Activated naive CD4-positive, alpha-beta T cell treated with anti-CD3 and anti-CD28 coated beads, Interleukin-2, amount 50 U/mL, for 16 hours (primary cell): ENCODE measurements around the gene AVPR1B.
"Not testable (repeated sequence)": the region's sequence is repeated elsewhere in the genome, so short reads cannot be mapped to it uniquely, and the experiment has no call there.

Experiments
- DNase-seq: peaks from one replicate; pipeline ENCODE4 v3.0.0-alpha.2; 2020

Gene AVPR1B

DNA sequence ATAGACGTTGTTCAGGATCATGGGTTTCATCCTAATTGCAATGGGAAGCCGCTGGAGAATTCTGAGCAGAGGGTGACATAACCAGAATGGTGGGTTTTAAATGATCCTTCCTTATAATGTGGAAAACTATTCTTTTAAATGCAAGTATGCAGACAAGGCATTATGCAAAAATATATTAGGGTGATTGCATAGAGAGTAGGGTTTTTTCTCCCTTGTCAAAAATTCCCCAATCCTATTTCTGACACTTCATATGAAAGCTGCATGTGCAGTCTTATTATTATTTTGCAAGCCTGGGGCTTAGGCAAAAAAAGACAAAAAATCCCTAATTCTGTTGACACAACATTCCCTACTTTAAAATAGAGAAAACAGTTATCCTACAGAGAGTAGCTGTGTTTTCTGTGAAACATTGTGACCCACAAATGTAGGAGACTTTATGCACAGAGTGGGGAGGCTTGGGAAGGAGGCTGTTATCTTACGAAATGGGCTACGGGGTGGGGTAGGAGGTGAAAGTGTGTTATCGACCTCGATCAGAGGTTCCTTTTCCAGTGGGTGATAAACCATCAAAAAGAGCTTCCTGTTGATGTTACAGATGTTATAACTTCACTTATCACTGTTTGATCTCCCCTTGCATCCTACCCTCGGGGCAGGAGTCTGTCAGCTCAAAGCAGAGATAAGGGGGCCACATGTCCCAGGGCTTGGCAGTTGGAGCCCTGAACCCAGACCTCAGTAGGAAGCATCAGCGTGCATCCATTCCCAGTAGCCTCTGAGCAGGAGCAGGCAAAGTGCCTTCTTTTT lies 37.0 kb downstream of the AVPR1B start:
- DNase-seq = no peak

DNA sequence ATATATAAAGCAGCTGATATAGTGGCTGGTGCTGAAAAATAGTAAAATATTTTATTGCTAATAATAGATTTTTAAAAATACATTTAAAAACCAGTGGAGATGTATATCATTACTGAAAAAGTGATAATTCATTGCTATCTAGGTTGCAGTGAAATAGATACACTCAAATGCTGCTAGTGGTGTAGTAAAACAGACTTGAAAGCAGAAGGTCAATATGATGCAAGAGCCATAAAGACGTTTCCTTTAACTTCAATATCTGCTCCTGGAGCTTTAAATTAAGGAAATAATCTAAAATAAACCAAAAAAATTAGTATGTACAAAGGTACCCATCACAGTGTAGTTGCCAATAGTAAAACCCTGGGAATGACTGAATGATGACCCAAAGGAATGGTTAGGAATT lies 38.1 kb downstream of the AVPR1B start:
- no peak for DNase-seq

DNA sequence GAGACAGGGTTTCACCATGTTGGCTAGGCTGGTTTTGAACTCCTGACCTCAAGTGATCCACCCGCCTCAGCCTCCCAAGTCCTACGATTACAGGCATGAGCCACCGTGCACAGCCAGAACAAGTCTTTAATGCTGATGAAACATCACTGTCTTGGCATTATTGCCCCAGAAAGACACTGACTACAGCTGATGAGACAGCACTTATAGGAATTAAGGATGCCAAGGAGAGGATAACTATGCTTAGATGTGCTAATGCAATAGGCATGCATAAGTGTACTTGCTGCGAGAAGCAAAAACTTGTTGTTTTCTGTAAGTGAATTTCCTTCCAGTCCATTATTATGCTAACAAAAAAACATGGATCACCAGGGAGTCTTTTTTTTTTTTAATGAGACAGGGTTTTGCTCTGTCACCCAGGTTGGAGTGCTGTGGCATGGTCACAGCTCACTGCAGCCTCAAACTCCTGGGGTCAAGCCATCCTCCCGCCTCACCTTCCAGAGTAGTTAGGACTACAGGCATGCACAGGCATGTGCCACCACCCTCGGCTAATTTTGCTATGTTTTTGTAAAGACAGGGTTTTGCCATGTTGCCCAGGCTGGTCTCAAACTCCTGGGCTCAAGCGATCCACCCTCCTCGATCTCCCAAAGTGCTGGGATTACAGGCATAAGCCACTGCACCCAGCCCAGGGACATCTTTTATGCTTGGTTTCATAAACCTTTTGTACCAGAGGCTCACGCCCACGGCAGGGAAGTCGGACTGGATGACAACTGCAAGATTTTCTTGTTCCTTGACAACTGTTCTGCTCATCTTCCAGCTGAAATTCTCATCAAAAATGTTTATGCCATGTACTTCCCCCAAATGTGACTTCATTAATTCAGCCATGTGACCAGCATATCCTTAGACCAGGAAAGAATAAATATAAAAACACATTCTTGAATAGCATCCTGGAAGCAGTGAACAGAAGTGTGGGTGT lies 41.1 kb downstream of the AVPR1B start:
- no peak for DNase-seq

DNA sequence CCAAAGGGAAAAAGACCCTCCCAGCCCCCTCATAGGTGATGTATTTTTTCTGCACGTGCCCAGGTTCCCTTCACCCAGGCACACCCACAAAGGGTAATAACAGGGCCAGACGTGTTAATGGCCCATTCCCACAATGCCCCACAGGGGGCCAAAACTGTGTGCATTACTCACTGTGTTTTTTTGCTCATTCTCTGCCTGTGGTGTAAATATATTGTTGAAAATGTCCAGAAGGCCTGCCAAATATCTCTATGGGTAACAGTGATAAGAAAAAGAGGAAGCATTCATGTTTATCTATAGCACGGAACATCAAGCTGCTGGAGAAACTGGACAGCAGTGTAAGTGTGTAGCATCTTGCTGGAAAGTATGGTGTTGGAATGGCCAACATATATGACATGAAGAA lies 42.3 kb downstream of the AVPR1B start:
- DNase-seq = no peak

DNA sequence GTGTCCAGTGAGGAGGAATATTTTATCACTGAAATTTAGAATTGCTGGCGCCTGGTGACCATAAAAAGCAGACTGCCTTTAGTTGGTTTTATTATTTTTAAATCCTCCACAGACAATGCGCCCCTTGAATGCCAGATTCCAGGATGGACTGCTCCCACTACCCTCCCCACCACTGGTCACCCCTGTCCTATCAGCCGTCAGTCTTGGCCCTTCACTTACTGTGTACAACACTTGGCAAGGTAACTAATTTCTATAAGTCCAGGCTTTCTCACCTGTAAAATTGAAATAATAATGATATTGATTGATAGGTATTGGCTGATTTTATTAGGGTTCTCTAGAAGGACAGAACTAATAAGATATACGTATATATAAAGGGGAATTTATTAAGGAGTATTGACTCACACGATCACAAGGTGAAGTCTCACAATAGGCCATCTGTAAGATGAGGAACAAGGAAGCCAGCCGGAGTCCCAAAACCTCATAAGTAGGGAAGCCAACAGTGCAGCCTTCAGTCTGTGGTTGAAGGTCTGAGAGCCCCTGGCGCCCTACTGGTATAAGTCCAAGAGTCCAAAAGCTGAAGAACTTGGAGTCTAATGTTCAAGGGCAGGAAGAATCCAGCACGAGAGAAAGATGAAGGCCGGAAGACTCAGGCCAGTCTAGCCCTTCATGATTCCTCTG lies 46.4 kb downstream of the AVPR1B start:
- no peak for DNase-seq

DNA sequence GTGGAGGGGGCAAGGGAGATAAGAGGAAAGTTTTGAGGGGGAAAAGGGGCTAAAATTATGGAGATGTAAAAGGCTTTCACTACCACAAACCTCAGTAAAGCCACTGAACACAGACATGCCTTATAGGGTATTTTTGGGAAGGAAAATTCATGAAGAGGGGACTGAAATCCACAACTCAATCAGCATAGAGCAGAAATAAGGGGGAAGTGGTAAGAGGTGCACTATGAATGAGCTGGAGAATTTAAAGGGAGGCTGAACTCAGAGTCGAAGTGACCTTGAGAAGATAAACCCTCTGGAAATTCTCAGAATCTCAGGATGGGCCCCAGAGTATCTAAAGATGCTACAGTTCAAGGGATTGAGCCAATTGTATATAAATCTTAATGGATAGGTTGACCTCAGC lies 48.9 kb downstream of the AVPR1B start:
- no peak for DNase-seq

DNA sequence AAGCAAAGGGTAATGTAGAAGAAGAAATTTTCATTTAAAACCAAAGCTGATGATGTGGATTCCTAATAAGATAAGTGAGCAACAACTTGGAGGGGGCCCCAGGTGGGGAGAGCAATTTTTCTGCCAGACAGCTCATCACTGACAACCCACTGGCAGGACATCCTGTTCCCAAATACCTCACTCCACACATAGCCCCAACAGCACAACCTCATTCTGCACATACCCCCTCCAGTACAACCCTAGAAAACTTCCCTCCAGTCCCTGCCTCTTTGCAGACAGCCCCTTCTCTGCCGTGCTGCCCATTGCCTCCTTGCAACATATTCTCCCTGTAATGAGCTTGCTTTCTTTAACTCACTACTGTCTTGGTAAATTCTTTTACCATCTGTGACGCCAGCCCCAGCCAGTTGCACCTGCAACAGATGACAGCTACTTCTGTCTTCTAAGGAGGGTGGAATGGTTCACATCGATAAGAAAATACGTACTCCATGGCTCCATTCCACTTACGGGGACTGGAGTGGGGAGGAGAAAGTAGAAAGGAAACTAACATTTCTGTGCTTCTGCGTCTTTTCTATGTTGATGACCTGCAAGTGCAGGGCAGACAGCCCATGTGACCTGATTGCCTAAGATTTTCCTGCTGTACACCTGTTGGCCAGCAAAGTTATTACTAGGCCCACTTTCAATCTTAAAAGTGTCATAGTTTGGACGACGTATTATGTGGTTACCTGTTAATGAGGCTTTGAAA lies 49.5 kb downstream of the AVPR1B start:
- no peak for DNase-seq

DNA sequence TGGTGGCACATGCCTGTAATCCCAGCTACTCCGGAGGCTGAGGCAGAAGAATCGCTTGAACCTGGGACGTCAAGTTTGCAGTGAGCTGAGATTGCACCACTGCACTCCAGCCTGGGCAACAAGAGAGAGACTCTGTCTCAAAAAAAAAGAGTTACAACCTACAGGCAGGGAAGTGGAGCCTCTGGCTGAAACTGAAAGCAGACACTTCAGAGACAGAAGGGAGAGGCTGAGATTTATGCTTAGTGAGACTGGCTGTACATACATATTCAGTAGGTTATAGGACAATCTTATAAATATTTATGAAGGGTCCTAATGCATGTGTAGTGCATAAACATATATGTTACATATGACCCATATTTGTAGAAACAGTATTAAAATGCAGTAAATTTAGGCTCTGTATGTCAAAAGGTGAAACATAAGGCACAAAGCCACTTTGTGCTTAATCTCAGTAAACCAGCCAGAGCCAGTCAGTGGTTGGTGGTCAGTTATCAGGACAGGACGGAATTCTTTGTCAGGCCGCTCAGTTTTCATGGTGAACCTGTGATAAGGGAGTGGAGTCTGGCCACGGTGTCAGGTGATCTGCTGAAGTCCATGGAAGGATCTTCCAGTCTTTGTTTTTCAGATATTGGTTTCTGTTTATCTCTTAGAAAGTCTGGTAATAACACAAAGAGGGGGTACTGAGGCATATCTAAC lies 50.6 kb downstream of the AVPR1B start:
- no peak for DNase-seq

DNA sequence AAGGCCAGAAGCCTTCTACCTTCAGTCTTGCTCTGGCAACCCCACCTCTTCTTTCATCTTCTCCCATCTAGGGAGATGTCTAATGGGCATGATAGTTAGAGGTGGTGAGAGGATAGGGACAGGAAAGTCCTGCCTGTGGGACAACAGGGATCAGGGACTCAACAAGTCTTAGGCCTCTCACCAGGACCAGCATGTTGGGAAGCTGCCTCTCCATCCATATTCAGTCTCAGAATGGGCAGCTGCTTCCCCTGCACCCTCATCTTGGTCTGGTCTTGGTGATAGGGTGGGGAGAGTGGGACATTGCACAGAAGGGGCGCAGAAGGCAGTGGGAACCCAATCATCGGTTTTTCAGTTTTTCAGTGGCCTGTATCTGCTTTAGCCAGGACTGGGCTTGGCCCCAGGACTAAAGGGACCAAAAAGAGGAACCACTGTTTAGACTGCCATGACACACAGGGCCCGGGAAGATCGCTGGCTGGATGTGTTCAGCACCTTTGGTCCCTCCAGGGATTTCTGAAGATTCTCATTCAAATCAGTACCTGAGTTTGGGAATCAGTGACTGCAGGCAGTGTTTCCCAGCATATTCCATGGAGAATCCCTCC lies 51.5 kb downstream of the AVPR1B start:
- no peak for DNase-seq

DNA sequence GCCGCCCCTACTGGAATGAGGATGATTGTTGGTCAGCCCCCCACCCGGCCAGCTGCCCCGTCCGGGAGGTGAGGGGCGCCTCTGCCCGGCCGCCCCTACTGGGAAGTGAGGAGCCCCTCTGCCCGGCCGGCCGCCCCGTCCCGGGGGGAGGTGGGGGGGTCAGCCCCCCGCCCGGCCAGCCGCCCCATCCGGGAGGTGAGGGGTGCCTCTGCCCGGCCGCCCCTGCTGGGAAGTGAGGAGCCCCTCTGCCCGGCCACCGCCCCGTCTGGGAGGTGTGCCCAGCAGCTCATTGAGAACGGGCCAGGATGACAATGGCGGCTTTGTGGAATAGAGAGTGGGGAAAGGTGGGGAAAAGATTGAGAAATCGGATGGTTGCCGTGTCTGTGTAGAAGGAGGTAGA lies 52.7 kb downstream of the AVPR1B start:
- not testable (repeated sequence) for DNase-seq

DNA sequence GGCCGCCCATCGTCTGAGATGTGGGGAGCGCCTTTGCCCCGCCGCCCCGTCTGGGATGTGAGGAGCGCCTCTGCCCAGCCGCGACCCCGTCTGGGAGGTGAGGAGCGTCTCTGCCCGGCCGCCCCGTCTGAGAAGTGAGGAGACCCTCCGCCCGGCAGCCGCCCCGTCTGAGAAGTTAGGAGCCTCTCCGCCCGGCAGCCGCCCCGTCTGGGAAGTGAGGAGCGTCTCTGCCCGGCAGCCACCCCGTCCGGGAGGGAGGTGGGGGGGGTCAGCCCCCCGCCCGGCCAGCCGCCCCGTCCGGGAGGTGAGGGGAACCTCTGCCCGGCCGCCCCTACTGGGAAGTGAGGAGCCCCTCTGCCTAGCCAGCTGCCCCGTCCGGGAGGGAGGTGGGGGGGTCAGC lies 53.2 kb downstream of the AVPR1B start:
- DNase-seq = not testable (repeated sequence)

DNA sequence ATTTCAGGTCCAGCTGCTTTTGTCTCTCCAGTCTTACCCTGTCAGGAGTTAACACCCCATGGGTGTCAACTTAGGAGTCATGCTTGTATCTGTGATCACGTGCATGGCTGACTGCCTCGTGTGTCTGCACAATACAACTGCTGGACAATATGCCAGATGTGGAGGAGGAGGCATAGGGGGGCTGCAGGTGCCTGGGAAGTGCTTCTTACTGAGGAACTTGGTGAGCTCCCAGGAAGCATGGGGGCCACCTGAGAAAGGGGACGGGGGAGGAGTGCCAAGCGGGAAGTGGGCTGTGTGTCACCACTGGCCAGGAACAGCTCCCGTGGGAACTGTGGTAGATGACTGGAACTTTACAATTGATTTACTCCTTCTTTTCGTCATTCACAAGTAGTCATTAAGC lies 54.7 kb downstream of the AVPR1B start:
- DNase-seq = no peak

DNA sequence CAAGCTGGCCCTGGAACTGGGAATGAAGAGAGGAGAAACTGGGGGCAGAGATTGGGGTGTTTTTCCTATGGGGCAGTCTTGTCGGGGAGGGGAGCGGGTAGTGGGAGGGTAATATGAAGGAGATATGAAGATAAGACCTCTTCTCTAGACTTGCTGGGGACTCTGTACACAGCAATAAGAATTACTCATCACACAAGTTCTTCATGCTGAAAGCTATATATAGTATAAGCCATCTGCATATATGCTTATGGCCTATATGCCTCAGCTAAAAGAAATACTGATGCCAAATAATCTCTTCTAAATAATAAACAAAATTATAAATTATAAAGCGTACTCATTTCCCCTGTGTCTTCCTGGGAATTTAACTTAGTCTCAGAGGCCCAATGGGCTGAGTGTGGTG lies 56.3 kb downstream of the AVPR1B start:
- no peak for DNase-seq
